ENCODE results near the gene CTNNBL1.

CTNNBL1 gene

DNA sequence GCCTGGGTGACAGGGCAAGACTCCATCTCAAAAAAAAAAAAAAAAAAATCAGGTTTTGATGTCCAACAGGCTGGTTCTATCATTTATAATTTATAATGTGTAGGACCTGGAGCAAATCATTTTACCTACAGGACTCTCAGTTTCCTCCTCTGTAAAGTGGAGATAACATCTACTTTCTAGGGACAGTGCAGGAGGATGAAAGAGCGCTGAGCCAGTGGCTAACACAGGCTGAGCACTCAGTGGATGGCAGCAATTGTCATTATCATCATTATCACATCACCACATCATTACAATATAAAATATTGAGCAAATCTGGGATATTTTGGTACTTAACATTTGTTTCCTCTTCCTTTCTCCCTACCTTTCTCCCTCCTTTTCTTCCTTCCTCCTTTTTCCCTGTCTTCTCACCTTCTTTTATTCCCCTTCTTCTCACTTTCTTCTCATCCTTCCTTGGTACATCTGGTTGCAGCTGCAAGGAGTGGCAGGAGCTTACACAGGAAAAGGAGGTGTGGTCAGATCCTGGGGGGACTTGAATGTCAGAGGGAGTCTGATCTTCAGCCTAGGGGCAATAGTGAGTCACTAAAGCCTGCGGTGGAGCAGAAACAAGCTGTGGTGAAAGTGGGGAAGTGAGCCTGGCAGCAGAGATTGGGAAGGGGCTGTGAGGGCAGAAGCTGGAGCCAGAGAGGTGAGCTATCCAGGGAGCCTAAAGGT, 24.6 kb upstream of the CTNNBL1 start:
- no peak for TF ChIP-seq CTCF (IDR thresholded peaks at IDR 0.05; ENCODE audit: low read depth, low read length)
- no peak for DNase-seq (ENCODE audit: low read depth in 2 of 2)
- no peak overlapping the region for H3K4me3 ChIP-seq (replicated peaks in 1 of 2; ENCODE audit: low read depth in 2 of 2, low read length in 2 of 2)

GRCh38 chr20:37669773-37670236, 24.0 kb upstream of the CTNNBL1 start:
- H3K4me3 ChIP-seq (replicated peaks in 1 of 2; ENCODE audit: low read depth in 2 of 2, low read length in 2 of 2), result no peak overlapping the region
- DNase-seq (ENCODE audit: low read depth in 2 of 2), result no peak
- TF ChIP-seq CTCF (IDR thresholded peaks at IDR 0.05; ENCODE audit: low read depth, low read length), result no peak

DNA sequence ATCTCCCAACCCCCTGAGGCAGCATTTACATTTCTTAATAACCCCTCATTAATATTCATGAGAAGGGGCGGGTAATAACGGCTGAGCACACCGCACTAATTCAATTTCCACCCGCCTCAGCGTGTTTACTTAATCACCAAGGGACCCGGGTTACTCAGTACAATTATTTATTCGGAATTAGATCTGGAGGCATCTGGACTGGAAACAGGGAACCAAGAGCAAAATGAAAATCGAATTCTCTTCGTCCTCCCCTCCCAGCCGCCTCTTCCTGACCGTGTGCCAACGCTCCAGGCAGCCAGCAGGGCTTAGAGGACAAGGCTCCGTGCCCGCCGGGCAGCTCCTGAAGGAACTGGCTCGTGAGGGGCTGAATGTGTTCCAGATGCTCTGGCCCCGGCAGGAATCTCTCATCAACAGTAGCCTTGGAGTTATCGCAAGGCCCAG, 23.5 kb upstream of the CTNNBL1 start:
- no peak for DNase-seq (ENCODE audit: low read depth in 2 of 2)
- no peak overlapping the region for H3K4me3 ChIP-seq (replicated peaks in 1 of 2; ENCODE audit: low read depth in 2 of 2, low read length in 2 of 2)
- no peak for TF ChIP-seq CTCF (IDR thresholded peaks at IDR 0.05; ENCODE audit: low read depth, low read length)

DNA sequence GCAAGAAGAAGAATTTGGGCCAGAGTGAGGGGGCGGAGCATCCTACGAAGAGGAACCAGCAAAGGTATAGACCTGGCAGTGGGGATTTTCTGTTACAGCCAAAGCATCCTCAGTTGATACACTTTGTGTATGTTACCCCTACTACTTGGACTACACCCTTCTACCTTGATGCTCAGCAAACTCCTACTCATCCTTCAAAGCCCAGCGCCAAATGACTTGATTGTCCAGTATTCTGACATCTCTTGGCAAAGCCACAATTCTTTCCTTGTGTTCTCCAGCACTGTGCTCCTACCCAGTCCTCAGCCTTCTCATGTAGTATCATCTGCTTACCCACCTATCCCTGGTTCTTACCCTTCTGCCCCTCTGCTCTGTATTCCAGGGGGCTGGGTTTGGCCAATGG, 21.7 kb upstream of the CTNNBL1 start:
- no peak for DNase-seq (ENCODE audit: low read depth in 2 of 2)
- no peak overlapping the region for H3K4me3 ChIP-seq (replicated peaks in 1 of 2; ENCODE audit: low read depth in 2 of 2, low read length in 2 of 2)
- TF ChIP-seq CTCF (IDR thresholded peaks at IDR 0.05; ENCODE audit: low read depth, low read length), result no peak

- no peak overlapping the region for H3K4me3 ChIP-seq (replicated peaks in 1 of 2; ENCODE audit: low read depth in 2 of 2, low read length in 2 of 2)
- no peak for TF ChIP-seq CTCF (IDR thresholded peaks at IDR 0.05; ENCODE audit: low read depth, low read length)
Observed at GRCh38 chr20:37673444-37673843, 20.4 kb upstream of the CTNNBL1 start.

DNA sequence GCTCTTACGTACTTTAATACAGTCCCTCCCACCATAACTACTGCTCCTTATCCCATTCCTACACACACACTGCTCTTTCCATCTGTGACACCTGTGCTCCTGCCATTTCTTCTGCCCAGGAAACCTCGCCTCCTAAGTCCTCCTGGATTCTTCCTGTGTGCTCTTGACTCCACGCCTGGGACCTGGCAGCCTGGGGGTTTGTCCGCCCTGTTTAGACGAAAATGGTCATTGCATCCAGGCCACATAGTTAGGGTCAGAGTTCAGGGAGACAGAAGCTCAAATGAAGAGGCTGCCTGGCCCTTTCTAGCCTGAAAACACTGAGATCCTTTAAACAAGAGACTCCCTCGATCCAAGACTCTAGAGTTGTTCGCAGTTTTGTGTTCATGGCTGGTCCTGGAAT, 17.4 kb upstream of the CTNNBL1 start:
- no peak for TF ChIP-seq CTCF (IDR thresholded peaks at IDR 0.05; ENCODE audit: low read depth, low read length)
- DNase-seq (ENCODE audit: low read depth in 2 of 2), result no peak
- H3K4me3 ChIP-seq (replicated peaks in 1 of 2; ENCODE audit: low read depth in 2 of 2, low read length in 2 of 2), result no peak overlapping the region

More at GRCh38 chr20:37673444-37673843, 20.4 kb upstream of the CTNNBL1 start:
- DNase-seq (ENCODE audit: low read depth in 2 of 2), result no peak

Measured in cardiac fibroblast (primary cell).